GOT3 (cell line): ENCODE measurements around the gene RNF223.
"Not testable (repeated sequence)": the region's sequence is repeated elsewhere in the genome, so short reads cannot be mapped to it uniquely, and the experiment has no call there.

ENCODE experiments used
- DNase-seq: peaks from one replicate; lab custom pipeline; 2025; ENCODE audit warnings: mixed read lengths; lab: John Stamatoyannopoulos, UW

RNF223 gene

DNA sequence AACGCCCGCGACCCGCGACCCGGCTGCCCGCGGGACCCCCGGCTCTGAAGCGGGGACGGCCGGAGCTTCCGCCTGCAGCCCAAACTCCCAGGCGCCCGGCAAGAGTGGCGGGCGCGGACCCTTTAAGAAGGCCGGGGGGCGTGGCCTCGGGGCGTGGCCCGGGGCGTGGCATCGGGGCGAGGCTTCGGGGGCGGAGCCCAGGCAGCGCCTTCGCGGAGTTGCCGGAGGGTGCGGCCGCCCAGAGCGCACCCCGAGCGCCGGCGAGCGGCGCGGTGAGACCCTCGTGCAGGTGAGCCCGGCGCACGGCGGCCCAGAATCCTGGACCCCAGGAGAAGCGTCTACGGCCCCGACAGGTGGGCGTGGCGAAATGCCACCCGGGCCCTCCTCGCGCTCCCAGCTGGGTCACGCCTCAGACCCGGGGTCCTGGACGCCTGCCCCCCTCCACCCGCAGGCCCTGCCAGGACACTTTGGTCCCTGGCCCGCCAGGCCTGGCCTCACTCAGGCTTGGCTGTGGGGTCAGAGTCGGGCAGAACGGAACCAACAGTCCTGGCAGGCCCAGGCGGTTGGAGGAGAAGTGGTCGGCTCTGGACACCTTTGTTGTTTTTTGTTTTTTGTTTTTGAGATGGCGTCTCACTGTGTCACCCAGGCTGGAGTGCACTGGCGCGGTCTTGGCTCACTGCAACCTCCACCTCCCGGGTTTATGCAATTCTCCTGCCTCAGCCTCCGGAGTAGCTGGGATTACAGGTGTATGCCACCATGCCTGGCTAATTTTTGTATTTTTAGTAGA lies 14.4 kb downstream of the RNF223 start:
- DNase-seq = no peak

GRCh38 chr1:1058921-1059493 lies 15.1 kb downstream of the RNF223 start:
- DNase-seq = no peak

- no peak for DNase-seq
These were observed 15.8 kb downstream of the RNF223 start for GRCh38 chr1:1058088-1058905.

GRCh38 chr1:1057769-1058087 lies 16.4 kb downstream of the RNF223 start:
- not testable (repeated sequence) for DNase-seq

DNA sequence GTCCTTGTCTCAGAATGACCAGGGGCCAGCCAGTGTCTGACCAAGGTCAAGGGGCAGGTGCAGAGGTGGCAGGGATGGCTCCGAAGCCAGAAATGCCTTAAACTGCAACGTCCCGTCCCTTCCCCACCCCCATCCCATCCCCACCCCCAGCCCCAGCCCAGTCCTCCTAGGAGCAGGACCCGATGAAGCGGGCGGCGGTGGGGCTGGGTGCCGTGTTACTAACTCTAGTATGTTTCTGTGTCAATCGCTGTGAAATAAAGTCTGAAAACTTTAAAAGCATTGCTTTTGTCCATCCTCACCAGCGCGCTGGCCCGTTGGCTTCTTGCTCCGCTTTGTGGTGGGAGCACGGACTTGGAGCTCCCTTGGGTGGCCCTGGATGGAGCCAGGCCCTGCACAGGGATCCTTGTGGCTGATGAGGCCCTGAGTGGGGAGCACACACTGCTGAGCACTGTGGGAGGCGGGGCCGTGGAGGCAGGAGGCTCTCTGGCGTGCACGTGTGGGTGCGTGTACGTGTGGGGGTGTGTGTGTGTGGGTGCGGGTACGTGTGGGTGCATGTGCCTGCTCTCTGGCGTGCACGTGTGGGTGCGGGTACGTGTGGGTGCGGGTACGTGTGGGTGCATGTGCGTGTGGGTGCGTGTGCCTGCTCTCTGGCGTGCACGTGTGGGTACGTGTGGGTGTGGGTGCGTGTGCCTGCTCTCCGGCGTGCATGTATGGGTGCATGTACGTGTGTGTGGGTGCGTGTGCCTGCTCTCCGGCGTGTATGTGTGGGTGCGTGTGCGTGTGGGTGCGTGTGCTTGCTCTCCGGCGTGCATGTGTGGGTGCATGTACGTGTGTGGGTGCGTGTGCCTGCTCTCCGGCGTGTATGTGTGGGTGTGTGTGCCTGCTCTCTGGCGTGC lies 18.0 kb downstream of the RNF223 start:
- DNase-seq = no peak

- no peak for DNase-seq
These were observed 19.1 kb downstream of the RNF223 start for GRCh38 chr1:1054971-1055370.

- DNase-seq = no peak
These were observed 19.9 kb downstream of the RNF223 start for GRCh38 chr1:1054099-1054700.

DNA sequence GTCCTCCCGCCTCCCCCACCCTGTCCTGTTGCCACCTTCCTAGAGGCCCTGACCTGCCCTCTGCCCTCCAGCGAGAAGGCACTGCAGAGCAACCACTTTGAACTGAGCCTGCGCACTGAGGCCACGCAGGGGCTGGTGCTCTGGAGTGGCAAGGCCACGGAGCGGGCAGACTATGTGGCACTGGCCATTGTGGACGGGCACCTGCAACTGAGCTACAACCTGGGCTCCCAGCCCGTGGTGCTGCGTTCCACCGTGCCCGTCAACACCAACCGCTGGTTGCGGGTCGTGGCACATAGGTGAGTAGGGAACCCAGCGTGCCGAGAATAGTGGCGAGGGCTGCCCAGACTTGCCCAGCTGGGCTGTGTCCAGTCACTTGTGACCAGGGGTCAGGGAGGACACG lies 20.4 kb downstream of the RNF223 start:
- DNase-seq = no peak

DNA sequence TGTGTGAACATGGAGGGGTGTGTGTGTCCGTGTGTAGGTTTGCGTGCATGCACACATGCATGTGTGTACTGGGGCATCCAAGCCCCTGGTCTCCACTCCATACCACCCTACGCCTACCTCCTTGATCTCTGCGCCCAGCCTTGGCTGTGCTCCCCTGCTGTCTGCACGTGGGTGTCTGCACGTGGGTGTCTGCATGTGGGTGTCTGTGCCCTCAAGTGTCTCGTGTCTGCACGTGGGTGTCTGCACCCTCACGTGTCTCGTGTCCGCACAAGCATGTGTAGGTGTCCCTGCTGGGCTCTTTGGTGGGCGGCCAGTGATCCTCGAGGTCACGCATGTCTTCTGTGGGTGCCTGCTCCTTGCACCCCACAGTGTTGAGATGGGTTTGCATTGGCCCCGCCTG lies 21.1 kb downstream of the RNF223 start:
- DNase-seq = no peak

DNA sequence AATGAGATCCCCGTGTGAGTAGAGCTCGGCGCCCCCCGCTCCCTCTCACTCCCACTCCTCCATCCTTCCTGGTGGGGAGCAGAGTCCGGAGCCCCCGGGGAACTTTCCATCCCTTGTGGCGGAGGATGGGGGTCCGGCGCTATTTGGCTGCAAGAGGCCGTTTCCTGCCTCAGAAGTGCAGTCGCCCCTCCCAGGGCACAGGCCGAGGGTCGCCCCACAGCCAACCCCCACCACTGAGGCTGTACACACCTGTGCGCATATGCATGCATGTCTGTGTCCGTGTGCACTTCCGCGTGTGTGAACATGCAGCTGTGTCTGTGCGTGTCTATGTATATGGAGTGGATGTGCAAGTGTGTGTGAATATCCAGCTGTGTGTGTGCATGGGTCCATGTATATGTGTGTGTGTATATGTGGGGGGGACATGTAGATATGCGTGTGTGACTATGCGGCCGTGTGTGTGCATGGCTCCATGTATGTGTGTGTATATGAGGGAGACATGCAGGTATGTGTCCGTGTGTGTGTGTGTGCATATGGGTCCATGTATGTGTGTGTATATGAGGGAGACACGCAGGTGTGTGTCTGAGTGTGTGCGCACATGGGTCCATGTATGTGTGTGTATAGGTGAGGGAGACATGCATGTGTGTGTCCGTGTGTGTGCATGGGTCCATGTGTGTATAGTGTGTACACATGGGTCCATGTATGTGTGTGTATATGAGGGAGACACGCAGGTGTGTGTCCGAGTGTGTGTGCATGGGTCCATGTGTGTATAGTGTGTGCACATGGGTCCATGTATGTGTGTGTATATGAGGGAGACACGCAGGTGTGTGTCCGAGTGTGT lies 21.9 kb downstream of the RNF223 start:
- no peak for DNase-seq

DNA sequence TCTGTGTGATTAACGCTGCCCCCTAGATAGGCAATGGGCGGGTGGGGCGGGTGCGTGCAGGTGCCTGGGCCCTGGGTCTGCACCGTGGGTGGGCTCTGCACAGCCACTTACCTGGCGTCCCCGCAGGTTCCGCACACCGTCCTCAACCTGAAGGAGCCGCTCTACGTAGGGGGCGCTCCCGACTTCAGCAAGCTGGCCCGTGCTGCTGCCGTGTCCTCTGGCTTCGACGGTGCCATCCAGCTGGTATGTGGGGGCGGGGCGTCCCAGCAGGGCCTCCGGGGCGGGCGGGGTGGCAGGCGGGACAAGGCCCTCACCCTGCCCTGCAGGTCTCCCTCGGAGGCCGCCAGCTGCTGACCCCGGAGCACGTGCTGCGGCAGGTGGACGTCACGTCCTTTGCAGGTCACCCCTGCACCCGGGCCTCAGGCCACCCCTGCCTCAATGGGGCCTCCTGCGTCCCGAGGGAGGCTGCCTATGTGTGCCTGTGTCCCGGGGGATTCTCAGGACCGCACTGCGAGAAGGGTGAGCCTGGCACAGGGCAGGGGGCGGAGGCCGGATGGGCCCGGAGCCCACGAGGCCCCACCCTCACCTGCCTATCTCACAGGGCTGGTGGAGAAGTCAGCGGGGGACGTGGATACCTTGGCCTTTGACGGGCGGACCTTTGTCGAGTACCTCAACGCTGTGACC lies 22.8 kb downstream of the RNF223 start:
- no peak for DNase-seq

GRCh38 chr1:1050577-1051052 lies 23.5 kb downstream of the RNF223 start:
- DNase-seq = no peak

DNA sequence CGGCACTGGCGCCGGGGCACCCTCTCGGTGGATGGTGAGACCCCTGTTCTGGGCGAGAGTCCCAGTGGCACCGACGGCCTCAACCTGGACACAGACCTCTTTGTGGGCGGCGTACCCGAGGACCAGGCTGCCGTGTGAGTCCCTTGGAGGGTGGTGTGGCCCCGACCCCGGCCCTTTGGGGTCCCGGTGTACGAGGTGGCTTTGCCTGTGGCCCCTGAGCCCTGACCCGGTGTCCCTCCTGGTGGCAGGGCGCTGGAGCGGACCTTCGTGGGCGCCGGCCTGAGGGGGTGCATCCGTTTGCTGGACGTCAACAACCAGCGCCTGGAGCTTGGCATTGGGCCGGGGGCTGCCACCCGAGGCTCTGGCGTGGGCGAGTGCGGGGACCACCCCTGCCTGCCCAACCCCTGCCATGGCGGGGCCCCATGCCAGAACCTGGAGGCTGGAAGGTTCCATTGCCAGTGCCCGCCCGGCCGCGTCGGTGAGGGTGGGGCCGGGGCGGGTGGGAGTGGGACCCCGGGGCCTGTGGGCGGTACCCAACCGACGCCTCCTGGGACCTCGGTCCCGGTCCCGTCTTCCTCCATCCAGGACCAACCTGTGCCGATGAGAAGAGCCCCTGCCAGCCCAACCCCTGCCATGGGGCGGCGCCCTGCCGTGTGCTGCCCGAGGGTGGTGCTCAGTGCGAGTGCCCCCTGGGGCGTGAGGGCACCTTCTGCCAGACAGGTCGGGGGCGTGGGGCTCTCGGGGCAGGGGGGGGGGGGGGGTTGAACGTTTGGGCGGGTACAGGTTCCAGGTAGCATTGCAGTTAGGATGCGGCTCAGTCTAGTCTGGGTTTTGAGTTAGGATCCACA lies 24.6 kb downstream of the RNF223 start:
- DNase-seq = no peak

DNA sequence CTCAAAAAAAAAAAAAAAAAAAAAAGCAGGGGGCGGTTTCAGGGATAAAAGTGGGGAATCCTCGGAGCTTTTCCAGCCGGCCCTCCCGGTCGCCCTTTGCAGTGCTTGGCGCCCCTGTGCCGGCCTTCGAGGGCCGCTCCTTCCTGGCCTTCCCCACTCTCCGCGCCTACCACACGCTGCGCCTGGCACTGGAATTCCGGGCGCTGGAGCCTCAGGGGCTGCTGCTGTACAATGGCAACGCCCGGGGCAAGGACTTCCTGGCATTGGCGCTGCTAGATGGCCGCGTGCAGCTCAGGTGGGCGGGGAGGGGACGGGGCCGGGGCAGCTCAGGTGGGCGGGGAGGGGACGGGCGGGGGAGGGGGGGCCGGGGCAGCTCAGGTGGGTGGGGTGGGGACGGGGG lies 25.3 kb downstream of the RNF223 start:
- no peak for DNase-seq

- no peak for DNase-seq
These were observed 26.1 kb downstream of the RNF223 start for GRCh38 chr1:1047963-1048362.

- no peak for DNase-seq
These were observed 26.7 kb downstream of the RNF223 start for GRCh38 chr1:1047407-1047806.

GRCh38 chr1:1046767-1047166 lies 27.3 kb downstream of the RNF223 start:
- no peak for DNase-seq

DNA sequence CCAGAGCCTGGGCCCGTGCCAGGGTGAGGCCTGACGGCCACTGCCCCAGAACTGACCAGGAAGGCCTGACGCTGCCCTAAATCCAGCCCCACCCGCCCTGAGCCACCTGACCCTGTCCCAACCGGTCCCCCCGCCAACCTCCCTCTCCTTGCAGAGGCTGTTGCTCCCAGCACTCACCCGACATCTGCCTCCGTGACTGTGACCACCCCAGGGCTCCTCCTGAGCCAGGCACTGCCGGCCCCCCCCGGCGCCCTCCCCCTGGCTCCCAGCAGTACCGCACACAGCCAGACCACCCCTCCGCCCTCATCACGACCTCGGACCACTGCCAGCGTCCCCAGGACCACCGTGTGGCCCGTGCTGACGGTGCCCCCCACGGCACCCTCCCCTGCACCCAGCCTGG lies 27.9 kb downstream of the RNF223 start:
- no peak for DNase-seq

DNA sequence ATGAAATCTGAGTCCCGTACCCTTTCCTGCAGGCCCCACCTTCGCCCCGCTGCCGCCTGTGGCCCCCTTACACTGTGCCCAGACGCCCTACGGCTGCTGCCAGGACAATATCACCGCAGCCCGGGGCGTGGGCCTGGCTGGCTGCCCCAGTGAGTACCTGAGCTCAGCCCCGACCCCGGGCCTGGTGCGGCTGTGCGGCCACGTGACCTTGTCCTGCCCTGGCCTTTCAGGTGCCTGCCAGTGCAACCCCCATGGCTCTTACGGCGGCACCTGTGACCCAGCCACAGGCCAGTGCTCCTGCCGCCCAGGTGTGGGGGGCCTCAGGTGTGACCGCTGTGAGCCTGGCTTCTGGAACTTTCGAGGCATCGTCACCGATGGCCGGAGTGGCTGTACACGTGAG lies 29.0 kb downstream of the RNF223 start:
- no peak for DNase-seq
